Endothelial cell (in vitro differentiated cells): ENCODE data around the gene S100A14. TPM values are rescaled to one million over a fixed set of nuclear protein-coding genes. Genes with fewer than 3 reads are reported as not detected.

Source experiments
- DNase-seq: peaks from one replicate; pipeline ENCODE4 v3.0.0; 2021; ENCODE audit warnings: low spot score
- H3K27ac Mint-ChIP-seq: one replicate; pipeline ENCODE4 v1.8.0; 2021; ENCODE audit warnings: mixed read lengths, inconsistent platforms; ENCODE audit not compliant: unreplicated experiment
- H3K27me3 Mint-ChIP-seq: one replicate; pipeline ENCODE4 v1.8.0; 2021; ENCODE audit warnings: mild to moderate bottlenecking, moderate library complexity, mixed read lengths, inconsistent platforms; ENCODE audit not compliant: unreplicated experiment
- H3K36me3 Mint-ChIP-seq: one replicate; pipeline ENCODE4 v1.8.0; 2021; ENCODE audit warnings: mild to moderate bottlenecking, low read depth, mixed read lengths, inconsistent platforms; ENCODE audit not compliant: unreplicated experiment
- H3K4me1 Mint-ChIP-seq: one replicate; pipeline ENCODE4 v1.8.0; 2021; ENCODE audit warnings: mild to moderate bottlenecking, mixed read lengths, inconsistent platforms; ENCODE audit not compliant: unreplicated experiment
- H3K4me3 Mint-ChIP-seq: one replicate; pipeline ENCODE4 v1.8.0; 2021; ENCODE audit warnings: mild to moderate bottlenecking, mixed read lengths, inconsistent platforms; ENCODE audit not compliant: unreplicated experiment
- H3K9me3 Mint-ChIP-seq: one replicate; pipeline ENCODE4 v1.8.0; 2021; ENCODE audit warnings: mixed read lengths, inconsistent platforms; ENCODE audit not compliant: unreplicated experiment
- CTCF ChIP-seq: fragments of 200-600 bp; sonication (generic); IDR thresholded peaks from one replicate; pipeline ENCODE4 v1.5.0; 2021; ENCODE audit warnings: antibody characterized with exemption; ENCODE audit not compliant: unreplicated experiment
- total RNA-seq: library from RNA; stranded (reverse); fragmentation: NEBNext Ultra II Directional; extraction: Animal tissue kit (Norgen Biotek cat#: 25700); gene quantifications from one replicate; pipeline ENCODE4 v1.2.1, GENCODE V29; 2021; ENCODE audit not compliant: unreplicated experiment

S100A14 gene
- total RNA-seq, 1 donor from 2014 or later: not detected

DNA sequence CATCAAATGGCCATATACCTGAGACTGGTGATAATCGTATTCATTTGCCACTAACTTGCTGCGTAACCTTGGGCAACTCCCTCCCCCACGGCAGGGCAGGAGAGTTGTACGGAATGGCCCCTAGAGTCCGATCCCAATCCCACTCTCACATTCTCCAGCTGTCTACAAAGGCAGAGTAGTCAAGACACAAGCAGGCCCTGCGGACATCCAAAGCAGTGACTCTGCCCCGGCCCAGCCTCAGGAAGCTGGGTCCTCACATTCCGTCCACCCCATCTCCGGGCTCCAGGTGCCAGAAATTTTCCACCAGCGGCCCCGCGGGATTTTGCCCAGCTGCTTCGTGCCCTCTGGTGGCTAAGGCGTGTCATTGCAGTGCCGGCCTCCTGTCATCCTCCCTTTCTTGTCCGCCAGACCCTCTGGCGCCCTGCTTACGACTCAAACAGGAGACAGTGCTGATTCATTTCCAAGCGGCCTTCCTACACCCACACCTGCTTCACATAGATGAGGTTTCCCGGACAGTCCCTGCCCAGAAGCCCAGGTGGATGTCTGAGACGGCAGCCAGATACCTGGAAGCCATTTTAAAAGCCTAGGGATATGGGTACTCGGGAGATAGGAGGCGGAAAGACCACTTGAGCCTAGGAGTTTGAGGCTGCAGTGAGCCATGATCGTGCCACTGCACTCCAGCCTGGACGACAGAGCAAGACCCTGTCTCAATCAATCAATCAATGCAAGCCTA lies 47.6 kb downstream of the S100A14 start:
- H3K9me3 Mint-ChIP-seq: no peaks in the 10 kb centered on the region
- peak overlapping the region; percentile 36 for H3K27ac Mint-ChIP-seq
- peak; percentile 91 for DNase-seq
- H3K36me3 Mint-ChIP-seq: no peaks in the 10 kb centered on the region
- H3K4me3 Mint-ChIP-seq: no peak overlapping the region
- H3K27me3 Mint-ChIP-seq: peaks cover 19% of the 10 kb centered on the region
- peaks cover 35% of the 10 kb centered on the region for H3K4me1 Mint-ChIP-seq
- TF ChIP-seq CTCF: peak; percentile 100

DNA sequence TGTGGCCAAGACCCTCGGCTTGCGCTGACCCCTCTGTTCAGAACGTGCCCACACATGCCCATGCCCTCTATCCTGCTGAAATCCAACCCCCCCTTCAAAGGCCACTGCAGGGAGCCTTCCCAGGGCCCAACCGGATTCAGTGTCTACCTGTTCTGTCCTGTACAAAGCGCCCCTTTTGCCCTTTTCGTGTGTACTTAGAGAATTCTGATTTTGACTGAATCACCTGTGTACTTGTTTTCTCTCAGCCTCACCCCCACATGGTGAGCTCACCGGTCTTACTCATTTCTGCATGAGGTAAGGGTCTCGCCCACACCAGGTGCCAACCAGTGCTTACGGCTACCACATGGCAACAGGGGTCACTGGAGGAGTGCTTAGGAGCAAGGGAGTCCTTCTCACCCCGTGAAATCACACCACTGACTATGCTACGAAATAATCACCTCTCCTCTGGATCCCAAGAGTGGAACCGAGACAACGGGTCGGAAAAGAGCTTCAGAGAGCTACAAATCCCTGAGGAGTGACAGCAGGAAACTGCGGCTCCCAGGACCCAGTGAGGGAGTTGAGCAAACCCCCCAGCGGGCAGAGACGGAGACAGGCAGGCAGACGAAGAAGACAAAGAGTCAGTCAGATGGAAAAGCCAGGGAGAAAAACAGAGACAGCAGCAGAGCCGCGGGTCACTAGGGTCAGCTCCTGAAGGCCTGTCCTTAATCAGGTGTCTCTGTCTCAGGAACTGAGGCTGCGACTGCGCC lies 48.3 kb downstream of the S100A14 start:
- Mint-ChIP-seq H3K36me3 (no peaks in the 10 kb centered on the region), H3K4me3 (no peak overlapping the region)
- no peak for TF ChIP-seq CTCF

GRCh38 chr1:153566414-153567371 lies 49.4 kb downstream of the S100A14 start:
- H3K4me1 Mint-ChIP-seq: peaks cover 32% of the 10 kb centered on the region

More for the DNA sequence above, 48.3 kb downstream of the S100A14 start:
- Mint-ChIP-seq H3K9me3 (no peaks in the 10 kb centered on the region), H3K27ac (peak overlapping the region; percentile 45), H3K4me1 (peaks cover 35% of the 10 kb centered on the region), H3K27me3 (peaks cover 19% of the 10 kb centered on the region)
- DNase-seq: no peak

More at GRCh38 chr1:153566414-153567371, 49.4 kb downstream of the S100A14 start:
- no peak for DNase-seq
- no peaks in the 10 kb centered on the region for H3K36me3 Mint-ChIP-seq
- H3K4me3 Mint-ChIP-seq: no peak overlapping the region
- no peak for TF ChIP-seq CTCF
- peaks cover 19% of the 10 kb centered on the region for H3K27me3 Mint-ChIP-seq
- H3K27ac Mint-ChIP-seq: peak overlapping the region; percentile 81
- no peaks in the 10 kb centered on the region for H3K9me3 Mint-ChIP-seq
